ENCODE data around the gene DUSP28. TPM values are rescaled to one million over a fixed set of nuclear protein-coding genes. Genes with fewer than 3 reads are reported as not detected.

The DUSP28 gene
- total and polyA plus RNA-seq, 2 of the 8 experiments (the other 6 are each of a cell fraction or from before 2014, with no cell fraction given): 2.1 to 2.3 TPM

- TF ChIP-seq CREB1 (IDR thresholded peaks at IDR 0.05): no peak
- TF ChIP-seq MAFK (IDR thresholded peaks at IDR 0.05; ENCODE audit: low read depth, low read length): no peak
- TF ChIP-seq SAP30 (IDR thresholded peaks at IDR 0.05; ENCODE audit: insufficient read depth, insufficient replicate concordance, low read length): no peak
- no peak for TF ChIP-seq ATF3 (IDR thresholded peaks at IDR 0.05; ENCODE audit: insufficient read depth, low read depth, low read length)
- TF ChIP-seq RNF2 (IDR thresholded peaks at IDR 0.05; ENCODE audit: borderline replicate concordance, low read depth, low read length, missing control alignments, poor library complexity, severe bottlenecking): no peak
- Histone ChIP-seq H2BK5ac (ENCODE audit: low read depth, low read length) (no peak overlapping the region), H2BK120ac (replicated peaks; ENCODE audit: low read depth, low read length) (no peak overlapping the region), H3K18ac (ENCODE audit: extremely low read depth, low read length) (no peak overlapping the region), H3K36me3 (ENCODE audit: control insufficient read depth in 2 of 4, insufficient read depth in 4 of 4, low read length in 3 of 4) (no peaks in the 10 kb centered on the region; a peak in 1 of 8 replicates), H3K79me2 (ENCODE audit: control insufficient read depth in 1 of 2, insufficient read depth in 2 of 2, low read length in 2 of 2) (no peaks in the 10 kb centered on the region), H3K56ac (replicated peaks; ENCODE audit: insufficient read length, low read depth, low read length) (no peak overlapping the region), H3K4me1 (replicated peaks in 1 of 4; ENCODE audit: control insufficient read depth in 3 of 4, insufficient read depth in 4 of 4, low read length in 3 of 4) (peaks cover 0 to 8% (median 3%) of the 10 kb centered on the region in 4 experiments; a peak in 4 of 7 replicates), H3K27me3 (replicated peaks in 1 of 4; ENCODE audit: control insufficient read depth in 3 of 4, extremely low read depth in 1 of 4, insufficient read depth in 3 of 4, low read length in 3 of 4) (peaks cover 0 to 27% (median 23%) of the 10 kb centered on the region in 4 experiments; a peak in 6 of 7 replicates), H2BK20ac (ENCODE audit: low read length) (no peak overlapping the region), H4K20me1 (replicated peaks in 1 of 2; ENCODE audit: control insufficient read depth in 1 of 2, insufficient read depth in 2 of 2, low read length in 2 of 2) (peaks cover 0 to 4% of the 10 kb centered on the region in 2 experiments), H4K5ac (ENCODE audit: insufficient read length, low read depth, low read length) (no peak overlapping the region), H2AK5ac (ENCODE audit: low read depth, low read length) (peak overlapping the region; percentile 100), H3K9me3 (ENCODE audit: insufficient read depth in 2 of 2, low read depth in 1 of 2, low read length in 1 of 2) (peaks cover 20 to 33% of the 10 kb centered on the region in 2 experiments), H3K23me2 (ENCODE audit: low read depth, low read length) (peaks cover 5% of the 10 kb centered on the region; the same call in 1 of the 2 replicates), H3K9ac (replicated peaks in 1 of 4; ENCODE audit: extremely low read depth in 1 of 4, low read depth in 3 of 4, low read length in 3 of 4) (no peak overlapping the region), H3K4ac (replicated peaks; ENCODE audit: insufficient read length, low read depth, low read length) (no peak overlapping the region), H3K23ac (ENCODE audit: insufficient read length) (no peak overlapping the region), H4K91ac (replicated peaks; ENCODE audit: insufficient read length, low read length) (peak overlapping the region; percentile 97), H2BK15ac (ENCODE audit: low read length) (no peak overlapping the region), H3K14ac (ENCODE audit: insufficient read length) (no peak overlapping the region), H3K4me2 (ENCODE audit: insufficient read depth in 1 of 2, low read depth in 2 of 2, low read length in 2 of 2) (peak overlapping the region in 1 of 2 experiments; percentile 70; a peak in 2 of 4 replicates), H2BK12ac (ENCODE audit: low read depth, low read length) (peak overlapping the region; percentile 97; the same call in 1 of the 2 replicates), H3K79me1 (ENCODE audit: low read depth, low read length) (no peaks in the 10 kb centered on the region; the same call in 1 of the 2 replicates), H4K8ac (ENCODE audit: extremely low read depth, insufficient read depth, low read length) (no peak overlapping the region), H2AFZ (ENCODE audit: low read length) (no peak overlapping the region), H3K4me3 (ENCODE audit: extremely low read depth in 1 of 4, insufficient read depth in 2 of 4, low read depth in 3 of 4, low read length in 4 of 4) (no peak overlapping the region), H3K27ac (ENCODE audit: low read depth, low read length) (no peak overlapping the region)
- ChIA-PET POLR2A (ENCODE audit: partially characterized antibody) (no interaction called here), CTCF (ENCODE audit: partially characterized antibody) (interaction anchor here (1.3 kb wide), 1 partner anchor 24 kb away, joined by 4 read pairs; no protein-coding TSS in a partner anchor)
- no peak for FAIRE-seq
- DNase-seq (ENCODE audit: low read depth in 1 of 2, low spot score in 2 of 2): peak in 1 of 2 experiments; percentile 46
- 93% methylated on average over 10 of the region's 12 CpGs; no CpG with 5 or more reads in 1 of the 2 experiments for WGBS, 2 experiments (ENCODE audit: extremely low coverage in 1 of 2, insufficient coverage in 1 of 2, insufficient read length in 1 of 2, insufficient replicate concordance in 2 of 2, low coverage in 1 of 2, low lambda C conversion rate in 2 of 2, missing lambda C conversion rate in 1 of 2)
Measured at GRCh38 chr2:240520974-240521350, 39.2 kb upstream of the DUSP28 start.

Measured in H1 (cell line).